K562 (cell line): Measurements from ENCODE around the gene TGFBR2. TPM values are rescaled to one million over a fixed set of nuclear protein-coding genes. Genes with fewer than 3 reads are reported as not detected.

Experiments
- CHD4 ChIP-seq: fragments of 200-600 bp; sonication (generic); IDR thresholded peaks from 3 replicates; pipeline ENCODE4 v1.6.1; 2012; ENCODE audit warnings: low read depth, mild to moderate bottlenecking, mixed read lengths, low read length, inconsistent platforms; ENCODE audit not compliant: insufficient read depth, insufficient replicate concordance, poor library complexity, severe bottlenecking
- KLF6 ChIP-seq: fragments of 250-450 bp; sonication (Bioruptor Pico); IDR thresholded peaks from 2 replicates; pipeline ENCODE4 v1.4.0; 2020; ENCODE audit warnings: mild to moderate bottlenecking, moderate library complexity, borderline replicate concordance
- RCOR1 ChIP-seq, 2 experiments: IDR thresholded peaks; 2 replicates each; pipeline ENCODE4 v1.6.1; 2012; ENCODE audit warnings: low read depth in 2 of 2, low read length in 2 of 2, borderline replicate concordance in 1 of 2, improper control_type of control experiment in 1 of 2
- ZNF316 ChIP-seq: fragments of 450-650 bp; IDR thresholded peaks from 2 replicates; pipeline ENCODE4 v1.6.1; 2016
- polyA plus RNA-seq, 8 experiments: library from polyadenylated mRNA; depleted of rRNA in 4 of 8; stranded (reverse) in 5 of 8; unstranded in 3 of 8; fragments of >200 nt; fragmentation: Nextera tagmentation in 2 of 8; fragmentation: Illumina TruSeq in 1 of 8; extraction: Ambion mirVana in 2 of 8; extraction: Trizol in 1 of 8; gene quantifications; 2 replicates each; pipeline versions ENCODE4 v1.2.1 to v1.2.3, GENCODE V29; 2011 to 2014; ENCODE audit warnings: inconsistent platforms in 1 of 8, missing spikeins in 1 of 8
- total RNA-seq, 7 experiments: library from RNA; depleted of rRNA in 6 of 7; stranded (reverse); fragments of >200 nt in 6 of 7; fragmentation: Illumina TruSeq in 2 of 7; extraction: Trizol in 2 of 7; gene quantifications; 2 replicates each; pipeline versions ENCODE4 v1.2.1 to v1.2.3, GENCODE V29; 2011 to 2021; ENCODE audit warnings: low replicate concordance in 1 of 7
- TF ChIP-seq, protein P1 (sequence below), 2 experiments: fragments of 450-650 bp; IDR thresholded peaks; 2 replicates each; pipeline ENCODE4 v1.6.1; 2016; ENCODE audit warnings: mild to moderate bottlenecking in 2 of 2, borderline replicate concordance in 1 of 2, low read depth in 1 of 2, moderate library complexity in 1 of 2

The TGFBR2 gene
- total and polyA plus RNA-seq, 9 of the 15 experiments (the other 6 are each of a cell fraction or from before 2014, with no cell fraction given), result 0.11 to 0.84 (median 0.24) TPM

DNA sequence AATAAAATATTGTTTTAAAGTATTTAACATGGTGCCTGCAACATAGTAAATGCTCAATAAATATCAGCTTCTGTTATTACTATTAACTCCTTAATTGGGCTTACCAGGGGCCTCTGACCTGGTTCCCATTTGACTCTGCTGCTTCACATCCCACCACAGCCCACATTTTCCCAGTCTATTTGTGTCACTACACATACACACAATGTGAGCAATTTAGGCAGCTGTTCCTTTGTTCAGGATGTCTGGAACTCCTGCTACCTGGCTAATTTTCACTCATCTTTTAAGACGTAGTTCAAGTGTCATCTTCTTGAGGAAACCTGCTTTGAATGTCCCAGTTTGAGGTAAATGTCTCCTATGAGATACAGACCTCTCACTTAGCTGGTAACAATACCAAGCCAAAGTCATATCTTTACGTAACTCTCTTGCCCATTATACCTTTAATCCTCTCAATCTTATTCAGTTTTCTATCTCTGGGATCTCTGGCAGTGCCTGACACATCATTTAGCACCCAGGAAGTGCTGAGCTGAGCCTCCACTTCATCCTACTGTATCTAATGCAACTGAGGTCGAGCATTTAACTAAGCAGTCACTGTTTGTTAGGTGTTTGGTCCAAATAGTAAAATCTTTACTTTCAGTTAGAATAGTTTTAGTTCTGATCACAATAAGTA, 4.4 kb downstream of the TGFBR2 start (continued):
- TF ChIP-seq, protein P1, sequence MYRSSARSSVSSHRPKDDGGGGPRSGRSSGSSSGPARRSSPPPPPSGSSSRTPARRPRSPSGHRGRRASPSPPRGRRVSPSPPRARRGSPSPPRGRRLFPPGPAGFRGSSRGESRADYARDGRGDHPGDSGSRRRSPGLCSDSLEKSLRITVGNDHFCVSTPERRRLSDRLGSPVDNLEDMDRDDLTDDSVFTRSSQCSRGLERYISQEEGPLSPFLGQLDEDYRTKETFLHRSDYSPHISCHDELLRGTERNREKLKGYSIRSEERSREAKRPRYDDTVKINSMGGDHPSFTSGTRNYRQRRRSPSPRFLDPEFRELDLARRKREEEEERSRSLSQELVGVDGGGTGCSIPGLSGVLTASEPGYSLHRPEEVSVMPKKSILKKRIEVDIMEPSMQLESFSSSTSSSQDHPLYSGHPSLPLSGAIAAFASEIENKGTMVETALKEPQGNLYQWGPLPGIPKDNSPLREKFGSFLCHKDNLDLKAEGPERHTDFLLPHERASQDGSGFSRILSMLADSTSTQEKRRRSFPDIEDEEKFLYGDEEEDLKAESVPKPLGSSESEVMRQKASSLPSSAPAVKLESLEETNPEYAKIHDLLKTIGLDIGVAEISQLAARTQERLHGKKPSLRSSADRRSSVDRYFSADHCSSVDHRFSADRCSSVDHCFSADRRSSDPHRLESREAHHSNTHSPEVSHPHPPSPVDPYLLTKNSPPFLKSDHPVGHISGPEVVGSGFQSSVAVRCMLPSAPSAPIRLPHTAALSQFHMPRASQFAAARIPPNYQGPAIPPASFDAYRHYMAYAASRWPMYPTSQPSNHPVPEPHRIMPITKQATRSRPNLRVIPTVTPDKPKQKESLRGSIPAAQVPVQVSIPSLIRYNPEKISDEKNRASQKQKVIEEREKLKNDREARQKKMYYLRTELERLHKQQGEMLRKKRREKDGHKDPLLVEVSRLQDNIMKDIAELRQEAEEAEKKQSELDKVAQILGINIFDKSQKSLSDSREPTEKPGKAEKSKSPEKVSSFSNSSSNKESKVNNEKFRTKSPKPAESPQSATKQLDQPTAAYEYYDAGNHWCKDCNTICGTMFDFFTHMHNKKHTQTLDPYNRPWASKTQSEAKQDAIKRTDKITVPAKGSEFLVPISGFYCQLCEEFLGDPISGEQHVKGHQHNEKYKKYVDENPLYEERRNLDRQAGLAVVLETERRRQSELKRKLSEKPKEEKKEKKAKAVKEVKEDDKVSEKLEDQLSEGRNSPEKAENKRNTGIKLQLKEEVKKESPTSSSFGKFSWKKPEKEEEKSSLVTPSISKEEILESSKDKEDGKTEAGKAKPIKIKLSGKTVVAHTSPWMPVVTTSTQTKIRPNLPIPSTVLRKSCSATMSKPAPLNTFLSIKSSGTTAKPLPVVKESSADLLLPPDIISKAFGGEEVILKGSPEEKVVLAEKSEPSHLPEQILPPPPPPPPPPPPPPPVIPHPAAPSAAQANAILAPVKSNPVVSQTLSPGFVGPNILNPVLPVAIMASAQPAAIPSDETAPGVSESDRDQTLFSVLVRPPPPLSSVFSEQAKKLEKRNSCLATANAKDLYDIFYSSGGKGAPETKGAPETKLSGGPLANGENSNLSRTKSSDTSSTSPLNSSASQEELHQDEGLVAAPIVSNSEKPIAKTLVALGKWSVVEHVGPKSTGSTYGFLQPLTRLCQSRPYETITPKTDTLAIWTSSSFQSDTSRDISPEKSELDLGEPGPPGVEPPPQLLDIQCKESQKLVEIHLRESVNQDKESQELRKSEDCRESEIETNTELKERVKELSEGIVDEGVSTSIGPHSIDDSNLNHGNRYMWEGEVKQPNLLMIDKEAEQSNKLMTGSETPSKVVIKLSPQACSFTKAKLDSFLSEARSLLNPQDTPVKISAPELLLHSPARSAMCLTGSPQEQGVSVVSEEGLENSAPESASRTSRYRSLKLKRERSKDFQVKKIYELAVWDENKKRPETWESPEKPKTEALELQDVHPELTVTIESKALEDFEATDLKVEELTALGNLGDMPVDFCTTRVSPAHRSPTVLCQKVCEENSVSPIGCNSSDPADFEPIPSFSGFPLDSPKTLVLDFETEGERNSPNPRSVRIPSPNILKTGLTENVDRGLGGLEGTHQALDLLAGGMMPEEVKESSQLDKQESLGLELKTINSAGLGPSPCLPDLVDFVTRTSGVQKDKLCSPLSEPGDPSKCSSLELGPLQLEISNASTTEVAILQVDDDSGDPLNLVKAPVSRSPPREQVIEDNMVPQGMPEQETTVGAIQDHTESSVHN (IDR thresholded peaks at IDR 0.05; ENCODE audit: borderline replicate concordance in 1 of 2, low read depth in 1 of 2), result no peak
- no peak for TF ChIP-seq KLF6 (CRISPR knock-in tag)
- no peak for TF ChIP-seq RCOR1 (IDR thresholded peaks at IDR 0.05; ENCODE audit: borderline replicate concordance in 1 of 2, low read depth in 2 of 2, low read length in 2 of 2)
- no peak for TF ChIP-seq CHD4
- TF ChIP-seq ZNF316, result no peak
